Measurements from ENCODE around the gene TIGD1. TPM values are rescaled to one million over a fixed set of nuclear protein-coding genes. Genes with fewer than 3 reads are reported as not detected.

The TIGD1 gene
- total RNA-seq, 1 donor, result 7.8 TPM

GRCh38 chr2:232521098-232521497 is 29.3 kb downstream of the TIGD1 start:
- no peak for TF ChIP-seq CTCF (IDR thresholded peaks at IDR 0.05; ENCODE audit: insufficient read depth, low read length)
- H3K4me3 ChIP-seq (ENCODE audit: low read depth, low read length), result no peak overlapping the region
- no peak for DNase-seq (ENCODE audit: low read depth)

- DNase-seq (ENCODE audit: low read depth), result no peak
- no peak for TF ChIP-seq CTCF (IDR thresholded peaks at IDR 0.05; ENCODE audit: insufficient read depth, low read length)
- no peak overlapping the region for H3K4me3 ChIP-seq (ENCODE audit: low read depth, low read length)
Observed at GRCh38 chr2:232520489-232520888, 29.9 kb downstream of the TIGD1 start.

- DNase-seq (ENCODE audit: low read depth), result no peak
- no peak within 1 kb of the TSS for H3K4me3 ChIP-seq (ENCODE audit: low read depth, low read length)
- TF ChIP-seq CTCF (IDR thresholded peaks at IDR 0.05; ENCODE audit: insufficient read depth, low read length), result no peak
Observed at GRCh38 chr2:232519581-232520438, 30.5 kb downstream of the TIGD1 start, which contains the start of gene PRSS56. PRSS56 (plus strand) TSS chr2:232520388; CDS start chr2:232520599, 211 bp downstream.

- H3K4me3 ChIP-seq (ENCODE audit: low read depth, low read length), result no peak overlapping the region
- DNase-seq (ENCODE audit: low read depth), result no peak
- TF ChIP-seq CTCF (IDR thresholded peaks at IDR 0.05; ENCODE audit: insufficient read depth, low read length), result no peak
Observed at GRCh38 chr2:232518844-232519243, 31.5 kb downstream of the TIGD1 start.

GRCh38 chr2:232516551-232516950 is 33.8 kb downstream of the TIGD1 start:
- DNase-seq (ENCODE audit: low read depth), result no peak
- H3K4me3 ChIP-seq (ENCODE audit: low read depth, low read length), result no peak overlapping the region

GRCh38 chr2:232515639-232516038 is 34.7 kb downstream of the TIGD1 start:
- no peak overlapping the region for H3K4me3 ChIP-seq (ENCODE audit: low read depth, low read length)

More at GRCh38 chr2:232516551-232516950, 33.8 kb downstream of the TIGD1 start:
- no peak for TF ChIP-seq CTCF (IDR thresholded peaks at IDR 0.05; ENCODE audit: insufficient read depth, low read length)

More at GRCh38 chr2:232515639-232516038, 34.7 kb downstream of the TIGD1 start:
- no peak for DNase-seq (ENCODE audit: low read depth)
- TF ChIP-seq CTCF (IDR thresholded peaks at IDR 0.05; ENCODE audit: insufficient read depth, low read length), result no peak

All from fibroblast of the aortic adventitia (primary cell).